ENCODE data around the gene PHACTR1. TPM values are rescaled to one million over a fixed set of nuclear protein-coding genes. Genes with fewer than 3 reads are reported as not detected.

The PHACTR1 gene
- total RNA-seq, 1 donor from 2014 or later: 116 TPM

- intact Hi-C loops (cut with DNase I): no loop called here
- ATAC-seq (no peak), DNase-seq (ENCODE audit: missing footprints) (no peak)
Measured at GRCh38 chr6:12785301-12785700, 68.7 kb downstream of the PHACTR1 start.

DNA sequence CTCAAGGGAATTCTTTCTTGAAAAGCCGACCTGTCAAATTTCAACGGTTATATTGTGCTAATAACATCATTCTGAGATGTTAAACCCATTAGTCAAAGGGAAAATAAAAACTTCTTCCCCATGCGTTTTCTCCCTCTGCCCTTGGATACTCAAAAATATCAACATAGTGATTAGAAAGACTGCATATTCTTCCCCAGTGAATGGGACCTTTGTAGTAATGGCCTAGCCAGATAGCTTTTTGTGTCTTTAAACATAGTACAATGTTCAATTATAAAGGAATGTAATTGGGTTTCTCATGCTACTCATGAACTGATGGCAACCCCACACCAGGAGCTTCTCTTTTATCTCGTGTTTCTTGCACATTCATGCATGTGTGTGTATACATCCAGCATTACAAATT, 69.4 kb downstream of the PHACTR1 start:
- no peak for DNase-seq (ENCODE audit: missing footprints)
- no peak for ATAC-seq
- intact Hi-C loops (cut with DNase I): no loop called here

DNA sequence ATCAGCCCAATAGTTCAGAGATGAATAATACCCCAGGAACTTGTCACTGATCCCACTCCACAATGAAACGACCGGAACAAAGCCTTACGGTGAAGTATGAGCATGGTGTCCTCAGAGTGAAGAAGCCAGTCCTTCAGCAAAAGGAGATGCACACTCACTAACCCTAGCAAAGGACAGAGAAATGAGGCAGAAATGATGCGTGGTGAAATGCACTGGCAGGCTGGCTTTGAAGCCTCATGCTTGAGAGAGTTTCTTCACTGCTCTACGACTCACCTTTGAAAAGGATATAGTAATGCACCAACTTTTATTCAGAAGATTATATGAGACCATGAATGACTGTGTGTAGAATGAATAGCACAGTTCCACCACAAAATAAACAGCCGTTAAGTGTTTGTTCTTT, 74.8 kb downstream of the PHACTR1 start:
- intact Hi-C loops (cut with DNase I): no loop called here
- ATAC-seq (no peak), DNase-seq (ENCODE audit: missing footprints) (no peak)

DNA sequence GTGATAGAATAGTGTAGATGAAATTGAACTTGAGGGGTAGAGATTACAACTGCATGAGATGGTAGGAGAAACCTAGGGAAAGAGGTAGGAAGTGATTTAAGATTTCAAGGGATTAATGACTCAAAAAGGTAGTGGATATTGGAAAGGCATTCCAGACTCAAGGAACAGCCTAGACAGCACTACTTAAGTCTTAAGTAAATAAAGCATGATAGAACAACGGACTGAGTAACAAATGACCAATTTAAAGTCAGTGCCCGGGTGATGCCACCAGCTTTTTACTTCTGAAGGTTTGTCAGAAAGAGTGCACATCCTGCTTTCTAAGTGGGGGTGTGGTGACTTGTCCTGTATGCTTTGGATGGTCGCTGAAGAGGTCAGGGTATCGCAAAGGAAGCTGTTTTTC, 81.8 kb downstream of the PHACTR1 start:
- intact Hi-C loops (cut with DNase I): no loop called here
- DNase-seq (ENCODE audit: missing footprints) (no peak), ATAC-seq (no peak)

DNA sequence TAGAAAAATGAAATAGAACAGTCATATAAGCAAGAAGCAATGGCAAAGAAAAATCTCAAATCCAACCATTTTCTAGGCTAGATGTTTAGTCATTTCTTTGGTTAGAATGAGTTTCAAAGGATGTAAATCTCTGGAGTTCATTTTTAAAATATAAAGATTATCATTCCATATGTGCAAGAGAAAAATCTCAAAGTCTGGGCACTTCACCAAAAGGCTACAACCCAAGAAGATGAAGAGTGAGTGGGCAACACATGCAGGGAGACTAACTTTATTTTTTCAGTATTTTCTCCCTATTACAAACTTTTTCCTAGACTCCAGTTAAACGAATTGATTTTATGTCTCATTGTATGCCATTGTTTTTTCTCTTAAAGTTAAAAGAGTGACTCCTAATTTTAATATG, 83.6 kb downstream of the PHACTR1 start:
- ATAC-seq: no peak
- intact Hi-C loops (cut with DNase I): no loop called here
- DNase-seq (ENCODE audit: missing footprints): no peak

DNA sequence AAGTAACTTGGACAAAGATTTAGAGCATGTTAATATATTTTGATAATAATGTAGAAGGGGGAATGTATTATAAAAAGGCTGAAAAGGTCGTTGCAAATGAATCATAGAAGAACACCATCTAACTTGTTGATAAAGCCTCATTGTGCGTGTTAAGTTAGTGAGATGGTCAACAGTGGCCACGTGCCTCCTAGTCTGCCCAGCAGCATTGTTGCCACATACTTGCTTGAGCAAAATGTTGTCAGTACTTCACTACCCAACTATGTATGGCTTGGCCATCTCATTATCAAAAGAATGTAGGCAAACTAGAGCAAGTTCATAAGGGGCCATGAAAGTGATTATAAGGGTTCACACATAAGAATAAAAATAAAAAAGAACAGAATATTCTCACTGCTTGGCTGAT, 84.6 kb downstream of the PHACTR1 start:
- intact Hi-C loops (cut with DNase I): no loop called here
- DNase-seq (ENCODE audit: missing footprints) (no peak), ATAC-seq (no peak)

DNA sequence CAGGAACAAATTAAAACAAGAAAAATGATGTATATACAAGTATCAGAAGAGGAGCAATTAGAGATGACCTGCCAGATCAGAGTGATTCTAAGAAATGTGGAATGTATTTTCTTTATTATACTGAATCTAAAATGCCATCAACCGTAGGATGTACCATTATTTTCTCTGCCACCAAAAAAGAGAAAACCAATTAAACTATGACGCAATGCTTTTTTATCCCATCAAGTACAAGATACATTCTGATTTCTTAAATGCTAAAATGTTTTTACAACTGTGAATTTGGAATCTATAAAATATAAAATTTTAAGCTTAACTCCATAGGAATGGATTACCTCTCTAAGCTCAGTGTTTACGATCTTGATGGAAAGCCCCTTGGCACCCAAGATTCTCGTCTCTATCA, 85.9 kb downstream of the PHACTR1 start:
- DNase-seq (ENCODE audit: missing footprints): no peak
- ATAC-seq: no peak
- intact Hi-C loops (cut with DNase I): no loop called here

DNA sequence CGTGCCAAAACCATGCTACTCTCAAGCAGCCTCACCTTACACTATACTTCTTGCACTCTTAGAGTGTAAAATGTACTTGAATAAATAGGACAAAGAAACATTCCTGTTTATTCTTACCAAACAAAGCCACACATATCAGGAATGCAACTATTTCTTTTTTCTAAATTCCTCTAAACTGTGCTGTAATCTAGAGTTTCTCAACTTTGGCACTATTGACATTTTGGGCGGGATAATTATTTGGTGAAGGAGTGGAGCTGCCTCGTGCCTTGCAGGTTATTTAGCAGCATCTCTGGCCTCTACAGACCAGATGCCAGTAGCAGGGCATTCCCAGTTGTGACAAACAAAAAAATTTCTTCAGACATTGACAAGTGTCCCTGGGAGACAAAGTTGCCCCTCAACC, 86.9 kb downstream of the PHACTR1 start:
- intact Hi-C loops (cut with DNase I): no loop called here
- DNase-seq (ENCODE audit: missing footprints) (no peak), ATAC-seq (no peak)

DNA sequence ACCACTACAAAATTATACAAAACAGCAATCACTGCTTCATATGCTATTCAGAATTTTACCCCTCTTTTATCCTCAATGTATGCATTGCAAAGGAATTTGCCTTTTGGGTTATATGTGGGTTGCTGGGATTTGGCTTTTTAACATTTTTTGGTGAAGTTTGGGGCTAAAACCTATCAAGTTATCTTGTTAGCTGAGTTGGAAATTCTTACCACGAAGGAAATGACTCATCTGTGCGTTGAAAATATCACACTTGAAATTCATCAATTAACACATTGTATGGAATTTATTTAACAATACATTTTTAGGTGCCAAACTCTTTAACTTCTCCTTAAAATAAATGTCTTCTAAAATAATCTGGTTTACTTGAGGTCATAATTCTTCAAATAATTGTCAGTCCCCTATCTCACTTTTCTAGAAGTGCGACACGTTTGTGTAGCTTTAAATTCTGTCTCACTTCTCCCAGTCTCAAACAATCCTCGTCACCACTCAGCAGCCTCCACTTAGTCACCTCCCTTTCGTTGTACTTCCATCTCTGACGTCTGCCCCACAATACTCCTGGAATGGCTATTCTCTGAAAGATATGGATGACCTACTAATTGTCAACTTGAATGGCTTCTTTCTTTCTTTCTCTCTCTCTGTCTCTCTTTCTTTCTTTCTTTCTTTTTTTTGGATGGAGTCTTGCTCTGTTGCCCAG, 88.5 kb downstream of the PHACTR1 start:
- ATAC-seq: no peak
- no peak for DNase-seq (ENCODE audit: missing footprints)
- intact Hi-C loops (cut with DNase I): no loop called here

GRCh38 chr6:12806136-12806535, 89.6 kb downstream of the PHACTR1 start:
- ATAC-seq: no peak
- intact Hi-C loops (cut with DNase I): no loop called here
- no peak for DNase-seq (ENCODE audit: missing footprints)

DNA sequence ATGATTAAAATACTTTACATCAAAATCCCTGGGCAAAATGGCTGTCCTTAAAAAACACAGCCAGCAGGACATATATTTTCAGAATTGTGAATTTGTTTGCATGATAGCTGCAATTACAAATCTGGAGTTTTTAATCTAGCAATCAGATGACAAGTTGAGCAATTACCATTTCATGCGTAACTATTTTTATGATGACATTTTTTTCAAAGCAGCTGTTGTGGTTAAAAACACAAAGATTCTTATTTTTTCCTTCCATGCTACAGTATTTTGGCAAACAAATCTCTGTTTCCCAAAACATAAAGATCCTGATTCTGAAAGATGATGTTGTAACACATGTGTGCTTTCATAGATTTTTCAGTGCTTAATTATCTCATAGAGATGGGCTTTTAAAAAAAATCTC, 90.2 kb downstream of the PHACTR1 start:
- DNase-seq (ENCODE audit: missing footprints): no peak
- intact Hi-C loops (cut with DNase I): no loop called here

GRCh38 chr6:12811519-12811918, 95.0 kb downstream of the PHACTR1 start:
- ATAC-seq (no peak), DNase-seq (ENCODE audit: missing footprints) (no peak)
- intact Hi-C loops (cut with DNase I): no loop called here

More for the DNA sequence above, 90.2 kb downstream of the PHACTR1 start:
- ATAC-seq: no peak

DNA sequence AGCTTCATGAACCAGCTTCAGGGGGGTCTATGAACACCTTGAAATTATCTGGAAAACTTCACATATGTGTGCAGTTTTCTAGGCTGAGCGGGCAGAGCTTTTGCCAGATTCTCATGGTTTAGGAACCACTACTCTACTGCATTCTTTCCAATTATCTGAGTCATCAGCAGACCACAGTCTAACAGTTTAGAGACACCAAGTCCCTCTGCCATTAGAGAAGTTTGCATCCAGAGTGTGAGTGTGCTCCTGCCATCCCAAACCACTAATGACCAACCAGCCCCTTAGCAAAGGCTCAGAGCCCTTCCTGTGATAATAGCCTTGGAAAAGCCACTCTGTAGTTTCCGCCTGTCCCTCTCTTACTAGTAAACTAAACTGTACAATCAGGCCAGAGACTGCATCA, 96.8 kb downstream of the PHACTR1 start:
- ATAC-seq (no peak), DNase-seq (ENCODE audit: missing footprints) (no peak)
- intact Hi-C loops (cut with DNase I): no loop called here

GRCh38 chr6:12814015-12814414, 97.4 kb downstream of the PHACTR1 start:
- intact Hi-C loops (cut with DNase I): no loop called here
- DNase-seq (ENCODE audit: missing footprints): no peak

GRCh38 chr6:12815089-12815488, 98.5 kb downstream of the PHACTR1 start:
- DNase-seq (ENCODE audit: missing footprints) (no peak), ATAC-seq (no peak)
- intact Hi-C loops (cut with DNase I): no loop called here

More at GRCh38 chr6:12814015-12814414, 97.4 kb downstream of the PHACTR1 start:
- ATAC-seq: no peak

GRCh38 chr6:12815884-12816600, 99.5 kb downstream of the PHACTR1 start:
- ATAC-seq: no peak
- intact Hi-C loops (cut with DNase I): no loop called here
- no peak for DNase-seq (ENCODE audit: missing footprints)

- intact Hi-C loops (cut with DNase I): no loop called here
- ATAC-seq (no peak), DNase-seq (ENCODE audit: missing footprints) (no peak)
Measured at GRCh38 chr6:12818324-12818723, 101.8 kb downstream of the PHACTR1 start.

DNA sequence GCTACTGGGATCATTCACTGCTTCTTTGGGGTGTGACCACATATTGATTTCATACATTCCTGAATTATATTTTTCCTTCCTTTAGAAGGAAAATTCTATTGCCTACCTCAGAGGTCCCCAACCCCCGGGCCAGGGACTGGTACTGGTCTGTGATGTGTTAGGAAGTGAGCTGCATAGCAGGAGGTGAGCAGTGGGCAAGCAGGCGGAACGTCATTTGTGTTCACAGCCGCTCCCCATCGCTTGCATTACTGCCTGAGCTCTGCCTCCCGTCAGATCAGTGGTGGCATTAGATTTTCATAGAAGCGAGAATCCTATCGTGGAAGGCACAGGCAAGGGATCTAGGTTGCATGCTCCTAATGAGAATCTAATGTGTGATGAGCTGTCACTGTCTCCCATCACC, 107.3 kb downstream of the PHACTR1 start:
- no peak for DNase-seq (ENCODE audit: missing footprints)
- intact Hi-C loops (cut with DNase I): no loop called here

GRCh38 chr6:12826584-12826983, 110.0 kb downstream of the PHACTR1 start:
- intact Hi-C loops (cut with DNase I): no loop called here
- DNase-seq (ENCODE audit: missing footprints) (no peak), ATAC-seq (no peak)

More for the DNA sequence above, 107.3 kb downstream of the PHACTR1 start:
- no peak for ATAC-seq

- ATAC-seq: no peak
- intact Hi-C loops (cut with DNase I): no loop called here
Measured at GRCh38 chr6:12827921-12828320, 111.4 kb downstream of the PHACTR1 start.

More at GRCh38 chr6:12827921-12828320, 111.4 kb downstream of the PHACTR1 start:
- DNase-seq (ENCODE audit: missing footprints): no peak

Measured in Right ventricle myocardium inferior (tissue), 1 donor.